HG03060 (cell line): Measurements from ENCODE around the gene UNC119.
"Not testable (repeated sequence)": the region's sequence is repeated elsewhere in the genome, so short reads cannot be mapped to it uniquely, and the experiment has no call there.

Source experiments
- ATAC-seq: cut with Tn5 transposase; IDR thresholded peaks from one replicate; pipeline ENCODE4 v1.9.1; 2021; ENCODE audit warnings: low read depth, moderate number of reproducible peaks; ENCODE audit not compliant: unreplicated experiment

The UNC119 gene

GRCh38 chr17:28552176-28552999 lies at the start of gene UNC119:
Gene UNC119 (minus strand): TSS chr17:28552624. CDS start chr17:28552557, 67 bp downstream.
- no peak for ATAC-seq

GRCh38 chr17:28599311-28600184 lies 47.1 kb upstream of the UNC119 start:
- ATAC-seq = peak; percentile 35

- peak; percentile 39 for ATAC-seq
Measured at GRCh38 chr17:28598799-28599310, 46.4 kb upstream of the UNC119 start, which contains the start of gene SPAG5. Gene SPAG5 (minus strand): TSS chr17:28599025. CDS start chr17:28598946, 79 bp downstream.

- no peak for ATAC-seq
Measured at GRCh38 chr17:28598389-28598788, 46.0 kb upstream of the UNC119 start.

- no peak for ATAC-seq
Measured at GRCh38 chr17:28597606-28598383, 45.4 kb upstream of the UNC119 start.

- ATAC-seq = no peak
Measured at GRCh38 chr17:28592260-28592659, 39.8 kb upstream of the UNC119 start.

- ATAC-seq = no peak
Measured at GRCh38 chr17:28585851-28586250, 33.4 kb upstream of the UNC119 start.

- ATAC-seq = no peak
Measured at GRCh38 chr17:28584434-28584833, 32.0 kb upstream of the UNC119 start.

- no peak for ATAC-seq
Measured at GRCh38 chr17:28582513-28582912, 30.1 kb upstream of the UNC119 start.

GRCh38 chr17:28580959-28581358 lies 28.5 kb upstream of the UNC119 start:
- no peak for ATAC-seq

GRCh38 chr17:28579526-28579925 lies 27.1 kb upstream of the UNC119 start:
- ATAC-seq = no peak

- no peak for ATAC-seq
Measured at GRCh38 chr17:28578246-28579195, 26.1 kb upstream of the UNC119 start.

GRCh38 chr17:28577466-28577824 lies 25.0 kb upstream of the UNC119 start:
- ATAC-seq = no peak

GRCh38 chr17:28576758-28577465 lies 24.5 kb upstream of the UNC119 start, which contains the start of gene ALDOC:
Gene ALDOC (minus strand): TSS chr17:28576895. CDS start chr17:28575532, 1,363 bp downstream.
- no peak for ATAC-seq

- ATAC-seq = not testable (repeated sequence)
Measured at GRCh38 chr17:28576016-28576415, 23.6 kb upstream of the UNC119 start.

- ATAC-seq = no peak
Measured at GRCh38 chr17:28575126-28575795, 22.8 kb upstream of the UNC119 start.

- ATAC-seq = no peak
Measured at GRCh38 chr17:28574526-28574925, 22.1 kb upstream of the UNC119 start.

GRCh38 chr17:28573966-28574480 lies 21.6 kb upstream of the UNC119 start:
- ATAC-seq = no peak
